ENCODE data around the gene SSMEM1.
A peak's percentile ranks its signal among the peaks of the same experiment; 100 is the strongest.

Gene SSMEM1

DNA sequence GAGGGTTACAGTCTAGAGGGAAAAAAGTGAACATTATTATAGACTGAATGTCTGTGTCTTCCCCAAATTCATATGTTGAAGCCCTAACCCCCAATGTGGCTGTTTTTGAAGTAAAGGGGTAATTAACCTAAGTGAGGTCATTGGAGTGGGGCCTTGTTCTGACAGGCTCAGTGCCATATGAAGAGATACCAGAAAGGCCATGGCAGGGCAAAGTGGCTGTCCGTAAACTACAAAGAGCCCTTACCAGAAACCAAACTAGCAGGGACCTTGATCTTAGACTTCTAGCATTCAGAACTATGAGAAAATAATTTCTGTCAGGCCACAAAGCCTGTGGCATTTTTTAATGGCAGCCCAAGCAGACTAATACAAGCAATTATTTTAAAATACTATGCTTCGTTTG lies 11.2 kb upstream of the SSMEM1 start:
- Mint-ChIP-seq H3K27ac (no peak overlapping the region), H3K36me3 (ENCODE audit: low read depth) (peaks cover 70% of the 10 kb centered on the region), H3K27me3 (no peaks in the 10 kb centered on the region), H3K4me3 (no peak overlapping the region), H3K9me3 (no peaks in the 10 kb centered on the region), H3K4me1 (ENCODE audit: low read depth) (peaks cover 14% of the 10 kb centered on the region)

DNA sequence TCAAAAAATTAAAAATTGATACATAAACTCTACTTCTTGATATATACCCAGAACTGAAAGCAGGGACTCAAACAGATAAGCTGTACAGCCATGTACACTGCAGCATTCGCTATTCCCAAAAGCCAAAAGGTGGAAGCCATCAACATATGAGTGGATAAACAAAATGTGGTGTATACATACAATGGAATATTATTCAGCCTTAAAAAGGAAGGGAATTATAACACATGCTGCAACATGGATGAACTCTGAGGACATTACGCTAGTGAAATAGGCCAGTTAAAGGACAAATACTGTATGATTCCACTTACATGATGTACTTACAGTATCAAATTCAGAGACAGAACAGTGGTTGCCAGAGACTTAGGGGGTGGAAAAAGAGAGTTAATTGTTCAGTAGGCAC lies 10.6 kb upstream of the SSMEM1 start:
- H3K4me3 Mint-ChIP-seq, result no peak overlapping the region
- H3K27me3 Mint-ChIP-seq, result no peaks in the 10 kb centered on the region
- H3K36me3 Mint-ChIP-seq (ENCODE audit: low read depth), result peaks cover 70% of the 10 kb centered on the region
- H3K9me3 Mint-ChIP-seq, result no peaks in the 10 kb centered on the region
- peaks cover 18% of the 10 kb centered on the region for H3K4me1 Mint-ChIP-seq (ENCODE audit: low read depth)
- no peak overlapping the region for H3K27ac Mint-ChIP-seq

GRCh38 chr7:130201796-130202195 lies 5.9 kb upstream of the SSMEM1 start:
- peaks cover 41% of the 10 kb centered on the region for H3K4me1 Mint-ChIP-seq (ENCODE audit: low read depth)
- H3K36me3 Mint-ChIP-seq (ENCODE audit: low read depth), result peaks cover 58% of the 10 kb centered on the region
- no peak overlapping the region for H3K27ac Mint-ChIP-seq
- no peaks in the 10 kb centered on the region for H3K27me3 Mint-ChIP-seq
- no peaks in the 10 kb centered on the region for H3K9me3 Mint-ChIP-seq
- H3K4me3 Mint-ChIP-seq, result no peak overlapping the region

DNA sequence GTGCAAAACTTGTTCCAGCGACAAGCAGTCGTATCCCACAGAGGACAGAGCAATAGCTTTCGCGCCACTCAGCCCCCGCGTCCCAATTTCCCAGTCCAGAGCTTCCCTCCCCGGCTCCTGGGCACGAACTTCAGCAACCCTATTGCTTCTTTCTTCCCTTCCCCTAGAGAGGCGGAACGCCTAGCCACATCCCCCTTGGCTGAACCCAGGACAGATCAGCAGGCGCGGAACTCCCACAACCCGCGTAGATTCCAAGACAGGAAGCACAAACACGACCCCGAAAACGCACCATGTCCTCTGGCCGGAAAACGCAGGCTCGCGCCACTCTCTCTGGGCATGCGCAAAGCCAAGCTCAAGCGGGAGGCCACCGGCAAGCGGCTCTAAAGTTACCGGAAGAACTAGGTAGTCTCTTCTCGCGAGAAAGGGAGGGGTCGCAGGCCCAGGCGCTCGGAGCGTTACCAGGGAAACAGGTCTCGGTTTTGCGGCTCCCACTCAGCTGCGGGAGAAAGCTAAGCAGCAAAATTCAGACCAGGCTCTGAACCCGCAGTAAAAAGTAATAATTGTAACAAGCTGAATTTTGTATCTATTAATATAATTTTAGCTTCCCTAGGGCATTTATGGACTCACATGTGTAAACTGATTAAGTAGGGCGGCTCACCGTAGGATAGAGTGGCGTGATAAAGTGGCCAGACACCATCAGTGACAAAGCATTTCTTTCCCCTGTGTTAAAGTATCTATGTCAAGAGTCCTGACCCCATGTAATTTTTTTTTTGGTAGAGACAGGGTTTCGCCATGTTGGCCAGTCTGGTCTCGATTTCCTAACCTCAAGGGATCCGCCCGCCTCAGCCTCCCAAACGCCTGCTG lies 2.3 kb upstream of the SSMEM1 start, which contains the start of gene TMEM209:
TMEM209 (minus strand) TSS at position 323 of the 864 bp plus-strand sequence; CDS start at position 292, 31 bp downstream.
- H3K9me3 Mint-ChIP-seq, result no peaks in the 10 kb centered on the region
- H3K4me3 Mint-ChIP-seq, result peak within 1 kb of the TSS; percentile 98
- H3K27ac Mint-ChIP-seq, result peak within 1 kb of the TSS; percentile 99
- peaks cover 32% of the 10 kb centered on the region for H3K36me3 Mint-ChIP-seq (ENCODE audit: low read depth)
- H3K4me1 Mint-ChIP-seq (ENCODE audit: low read depth), result peaks cover 31% of the 10 kb centered on the region
- no peaks in the 10 kb centered on the region for H3K27me3 Mint-ChIP-seq

DNA sequence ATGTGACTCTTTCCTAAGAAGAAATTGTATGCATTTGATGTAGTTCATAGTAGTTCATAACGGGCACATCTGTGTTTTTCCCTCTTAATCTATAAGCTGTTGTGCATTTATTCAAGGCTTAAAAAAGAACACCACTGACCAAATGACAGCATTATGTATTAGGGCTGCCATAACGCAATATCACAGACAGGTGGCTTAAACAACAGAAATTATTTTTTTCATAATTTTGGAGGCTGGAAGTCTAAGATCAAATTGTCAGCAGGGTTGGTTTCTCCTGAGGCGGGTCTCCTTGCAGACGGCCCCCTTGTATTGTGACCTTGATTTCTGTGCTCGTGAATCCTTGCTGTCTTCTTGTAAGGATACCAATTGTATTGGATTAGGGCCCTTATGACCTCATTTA lies 627 bp upstream of the SSMEM1 start:
- H3K4me1 Mint-ChIP-seq (ENCODE audit: low read depth), result peaks cover 23% of the 10 kb centered on the region
- H3K27me3 Mint-ChIP-seq, result no peaks in the 10 kb centered on the region
- H3K27ac Mint-ChIP-seq, result no peak overlapping the region
- H3K9me3 Mint-ChIP-seq, result no peaks in the 10 kb centered on the region
- peaks cover 21% of the 10 kb centered on the region for H3K36me3 Mint-ChIP-seq (ENCODE audit: low read depth)
- no peak overlapping the region for H3K4me3 Mint-ChIP-seq

DNA sequence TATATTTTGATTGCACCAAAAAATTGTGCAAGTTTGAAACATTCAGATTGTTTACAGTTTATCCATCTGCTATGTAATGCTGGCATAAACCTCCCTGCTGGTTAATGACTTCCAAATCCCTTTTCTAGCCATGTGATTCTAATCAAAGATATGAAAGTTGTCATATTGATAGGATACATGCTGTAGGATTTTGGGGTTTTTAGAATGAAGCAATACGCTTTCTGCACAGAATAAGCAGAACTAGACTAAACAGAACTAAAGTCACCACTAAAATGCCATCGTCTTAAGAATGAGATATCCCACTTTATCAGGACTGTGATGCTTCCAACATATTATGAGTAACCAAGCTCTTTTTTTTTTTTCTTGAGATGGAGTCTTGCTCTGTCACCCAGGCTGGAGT lies 856 bp downstream of the SSMEM1 start:
- Mint-ChIP-seq H3K27me3 (no peaks in the 10 kb centered on the region), H3K36me3 (ENCODE audit: low read depth) (peaks cover 9% of the 10 kb centered on the region), H3K27ac (no peak overlapping the region), H3K4me3 (no peak overlapping the region), H3K4me1 (ENCODE audit: low read depth) (peaks cover 18% of the 10 kb centered on the region), H3K9me3 (no peaks in the 10 kb centered on the region)

GRCh38 chr7:130210181-130210935 lies 2.7 kb downstream of the SSMEM1 start:
- peaks cover 4% of the 10 kb centered on the region for H3K4me1 Mint-ChIP-seq (ENCODE audit: low read depth)
- H3K36me3 Mint-ChIP-seq (ENCODE audit: low read depth), result no peaks in the 10 kb centered on the region
- H3K27me3 Mint-ChIP-seq, result peaks cover 5% of the 10 kb centered on the region
- no peak overlapping the region for H3K27ac Mint-ChIP-seq
- no peaks in the 10 kb centered on the region for H3K9me3 Mint-ChIP-seq
- no peak overlapping the region for H3K4me3 Mint-ChIP-seq

GRCh38 chr7:130213828-130214227 lies 6.2 kb downstream of the SSMEM1 start:
- Mint-ChIP-seq H3K4me1 (ENCODE audit: low read depth) (no peaks in the 10 kb centered on the region), H3K4me3 (no peak overlapping the region), H3K9me3 (no peaks in the 10 kb centered on the region), H3K27ac (no peak overlapping the region), H3K36me3 (ENCODE audit: low read depth) (no peaks in the 10 kb centered on the region), H3K27me3 (peaks cover 5% of the 10 kb centered on the region)

DNA sequence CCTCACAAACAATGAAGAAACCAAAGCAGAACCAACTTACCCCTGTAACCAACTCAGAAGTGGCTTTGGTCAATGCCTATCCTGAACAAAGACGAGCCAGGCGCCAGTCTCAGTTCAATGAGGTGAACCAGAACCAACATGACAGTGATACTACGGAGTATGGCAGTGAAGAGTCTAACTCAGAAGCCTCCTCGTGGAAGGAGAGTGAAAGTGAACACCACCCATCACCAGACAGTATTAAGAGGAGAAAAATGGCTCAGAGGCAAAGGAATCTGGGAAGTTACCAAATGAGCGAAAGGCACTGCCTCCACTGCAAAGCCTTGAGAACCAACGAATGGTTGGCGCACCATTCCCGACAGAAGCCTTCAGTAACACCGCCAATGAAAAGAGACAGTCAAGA lies 8.4 kb downstream of the SSMEM1 start:
- H3K9me3 Mint-ChIP-seq, result no peaks in the 10 kb centered on the region
- H3K4me3 Mint-ChIP-seq, result no peak overlapping the region
- H3K36me3 Mint-ChIP-seq (ENCODE audit: low read depth), result no peaks in the 10 kb centered on the region
- H3K27me3 Mint-ChIP-seq, result peaks cover 5% of the 10 kb centered on the region
- no peak overlapping the region for H3K27ac Mint-ChIP-seq
- no peaks in the 10 kb centered on the region for H3K4me1 Mint-ChIP-seq (ENCODE audit: low read depth)

DNA sequence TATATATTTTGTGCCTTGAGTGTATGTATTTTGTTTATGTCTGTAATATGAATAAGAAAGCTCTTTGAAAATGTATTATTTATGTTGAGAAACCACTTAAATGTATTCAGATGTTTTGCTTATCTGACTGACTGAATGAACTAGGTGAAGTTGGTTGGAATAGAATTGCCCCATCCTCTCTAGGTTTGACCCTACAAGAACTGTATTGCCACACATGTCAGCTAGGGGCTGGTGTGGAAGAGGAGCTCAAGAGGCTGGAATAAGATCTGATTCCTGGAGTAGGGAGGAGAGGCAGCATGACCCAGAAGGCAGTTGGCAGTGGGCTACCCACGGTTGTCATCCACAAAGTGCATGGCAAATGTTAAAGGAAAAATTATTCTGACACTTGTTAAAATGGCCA lies 9.1 kb downstream of the SSMEM1 start:
- Mint-ChIP-seq H3K4me3 (no peak overlapping the region), H3K36me3 (ENCODE audit: low read depth) (no peaks in the 10 kb centered on the region), H3K4me1 (ENCODE audit: low read depth) (no peaks in the 10 kb centered on the region), H3K27ac (no peak overlapping the region), H3K9me3 (no peaks in the 10 kb centered on the region), H3K27me3 (peaks cover 5% of the 10 kb centered on the region)

DNA sequence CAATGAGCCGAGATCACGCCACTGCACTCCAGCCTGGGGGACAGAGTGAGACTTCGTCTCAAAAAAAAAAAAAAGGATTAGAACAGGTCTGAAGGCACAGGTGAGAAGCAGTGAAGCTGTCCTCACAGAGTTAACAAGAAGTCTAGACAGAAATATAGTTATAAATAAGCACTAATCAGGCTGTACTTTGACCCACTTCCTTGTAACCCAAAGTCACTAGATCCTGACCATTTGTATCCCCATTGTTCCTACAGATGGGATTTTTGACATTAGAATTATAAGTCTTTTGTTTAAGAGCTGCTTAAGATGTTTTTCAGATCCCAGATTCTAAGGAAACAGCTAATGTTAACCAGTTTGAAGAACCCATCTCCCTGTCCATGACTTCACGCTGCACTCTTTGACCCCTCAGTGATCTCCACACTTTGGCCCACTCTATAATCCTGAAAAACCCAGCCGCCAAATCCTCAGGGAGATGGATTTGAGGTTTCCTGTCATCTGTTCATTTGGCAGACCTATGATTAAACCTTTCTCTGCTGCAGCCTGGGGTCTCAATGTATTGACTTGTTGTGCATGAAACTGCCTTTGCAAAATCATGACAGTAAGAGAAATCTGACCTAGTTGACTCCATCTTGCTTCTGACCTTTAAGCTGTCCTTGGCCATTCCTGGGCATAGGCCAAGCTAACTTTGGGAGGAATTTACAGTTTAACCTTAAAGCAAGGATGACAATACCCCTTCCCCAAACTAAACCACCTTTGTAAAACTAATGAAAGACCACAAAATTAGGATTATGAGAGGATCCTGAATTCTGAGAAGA lies 11.4 kb downstream of the SSMEM1 start:
- H3K4me3 Mint-ChIP-seq, result no peak overlapping the region
- H3K27me3 Mint-ChIP-seq, result peaks cover 5% of the 10 kb centered on the region
- no peaks in the 10 kb centered on the region for H3K36me3 Mint-ChIP-seq (ENCODE audit: low read depth)
- H3K4me1 Mint-ChIP-seq (ENCODE audit: low read depth), result no peaks in the 10 kb centered on the region
- H3K27ac Mint-ChIP-seq, result no peak overlapping the region
- H3K9me3 Mint-ChIP-seq, result no peaks in the 10 kb centered on the region

DNA sequence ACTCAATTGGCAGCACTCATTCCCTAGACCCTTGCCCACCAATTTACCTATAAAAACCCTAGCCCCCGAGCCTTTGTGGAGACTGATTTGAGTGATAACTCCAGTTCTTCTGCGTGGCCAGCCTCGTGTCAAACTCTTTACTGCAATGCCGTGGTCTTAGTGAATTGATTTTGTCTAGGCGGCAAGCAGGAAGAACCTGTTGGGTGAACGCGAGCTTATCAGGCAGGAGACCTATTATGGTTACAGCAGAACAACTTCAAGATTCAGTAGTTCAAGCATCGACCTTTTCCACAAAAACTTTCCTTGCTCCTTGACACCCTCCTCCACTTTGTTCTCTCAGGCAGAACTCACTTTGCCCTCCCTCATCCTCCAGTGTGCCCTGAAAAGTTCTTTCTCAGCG lies 12.2 kb downstream of the SSMEM1 start:
- Mint-ChIP-seq H3K4me1 (ENCODE audit: low read depth) (no peaks in the 10 kb centered on the region), H3K36me3 (ENCODE audit: low read depth) (no peaks in the 10 kb centered on the region), H3K9me3 (no peaks in the 10 kb centered on the region), H3K4me3 (no peak overlapping the region), H3K27me3 (no peaks in the 10 kb centered on the region), H3K27ac (no peak overlapping the region)

DNA sequence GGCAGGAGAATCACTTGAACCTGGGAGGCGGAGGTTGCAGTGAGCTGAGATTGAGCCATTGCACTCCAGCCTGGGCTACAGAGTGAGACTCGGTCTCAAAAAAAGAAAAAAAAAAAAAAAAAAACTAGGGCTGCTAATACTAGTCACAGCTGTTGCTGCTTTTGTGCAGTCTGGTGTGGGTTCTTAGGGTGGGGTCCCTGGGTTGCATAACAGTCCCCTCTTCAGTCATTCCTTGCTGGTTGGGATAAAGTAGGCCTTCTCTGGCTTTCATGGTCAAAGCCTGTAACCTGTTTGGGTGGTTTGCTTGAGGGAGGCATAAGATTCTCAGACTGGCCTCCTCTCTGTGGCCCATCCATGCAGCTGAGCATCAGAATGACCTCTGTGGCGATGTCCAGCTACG lies 14.1 kb downstream of the SSMEM1 start:
- no peak overlapping the region for H3K4me3 Mint-ChIP-seq
- no peaks in the 10 kb centered on the region for H3K36me3 Mint-ChIP-seq (ENCODE audit: low read depth)
- H3K4me1 Mint-ChIP-seq (ENCODE audit: low read depth), result no peaks in the 10 kb centered on the region
- no peaks in the 10 kb centered on the region for H3K9me3 Mint-ChIP-seq
- no peaks in the 10 kb centered on the region for H3K27me3 Mint-ChIP-seq
- no peak overlapping the region for H3K27ac Mint-ChIP-seq

DNA sequence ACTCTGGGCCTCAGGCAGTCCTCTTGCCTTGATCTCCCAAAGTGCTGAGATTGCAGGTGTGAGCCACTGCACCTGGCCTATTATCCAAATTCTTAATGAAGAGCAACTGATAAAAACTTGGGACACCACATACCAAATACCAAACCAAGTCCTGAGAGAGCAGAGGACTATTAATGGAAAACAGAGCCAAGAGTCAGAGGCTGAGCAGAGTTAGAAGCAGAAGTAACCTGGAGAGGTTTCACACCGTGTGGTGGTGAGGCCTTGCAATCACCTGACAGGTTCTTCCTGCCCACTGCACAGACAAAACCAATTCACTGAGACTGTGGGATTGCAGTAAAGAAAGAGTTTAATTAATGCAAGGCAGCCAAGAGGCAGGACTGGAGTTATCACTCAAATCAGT lies 16.0 kb downstream of the SSMEM1 start:
- Mint-ChIP-seq H3K27ac (no peak overlapping the region), H3K4me1 (ENCODE audit: low read depth) (no peaks in the 10 kb centered on the region), H3K36me3 (ENCODE audit: low read depth) (no peaks in the 10 kb centered on the region), H3K4me3 (no peak overlapping the region), H3K9me3 (no peaks in the 10 kb centered on the region), H3K27me3 (no peaks in the 10 kb centered on the region)

GRCh38 chr7:130224210-130224609 lies 16.6 kb downstream of the SSMEM1 start:
- H3K9me3 Mint-ChIP-seq, result no peaks in the 10 kb centered on the region
- H3K4me1 Mint-ChIP-seq (ENCODE audit: low read depth), result no peaks in the 10 kb centered on the region
- H3K36me3 Mint-ChIP-seq (ENCODE audit: low read depth), result no peaks in the 10 kb centered on the region
- no peaks in the 10 kb centered on the region for H3K27me3 Mint-ChIP-seq
- H3K27ac Mint-ChIP-seq, result no peak overlapping the region
- H3K4me3 Mint-ChIP-seq, result no peak overlapping the region

All from stimulated activated naive CD8-positive, alpha-beta T cell treated with anti-CD3 and anti-CD28 coated beads, Interleukin-15, Interleukin-2, amounts not matched to agents 100 ng/mL and 50 ng/mL, for 24 hours (primary cell).